HG02943 (cell line): ENCODE data around the gene MARCHF6.
"Not testable (repeated sequence)": the region's sequence is repeated elsewhere in the genome, so short reads cannot be mapped to it uniquely, and the experiment has no call there.

Experiments
- ATAC-seq: cut with Tn5 transposase; IDR thresholded peaks from one replicate; pipeline ENCODE4 v1.9.1; 2021; ENCODE audit warnings: mild to moderate bottlenecking, low read depth, moderate library complexity; ENCODE audit not compliant: unreplicated experiment

The MARCHF6 gene

DNA sequence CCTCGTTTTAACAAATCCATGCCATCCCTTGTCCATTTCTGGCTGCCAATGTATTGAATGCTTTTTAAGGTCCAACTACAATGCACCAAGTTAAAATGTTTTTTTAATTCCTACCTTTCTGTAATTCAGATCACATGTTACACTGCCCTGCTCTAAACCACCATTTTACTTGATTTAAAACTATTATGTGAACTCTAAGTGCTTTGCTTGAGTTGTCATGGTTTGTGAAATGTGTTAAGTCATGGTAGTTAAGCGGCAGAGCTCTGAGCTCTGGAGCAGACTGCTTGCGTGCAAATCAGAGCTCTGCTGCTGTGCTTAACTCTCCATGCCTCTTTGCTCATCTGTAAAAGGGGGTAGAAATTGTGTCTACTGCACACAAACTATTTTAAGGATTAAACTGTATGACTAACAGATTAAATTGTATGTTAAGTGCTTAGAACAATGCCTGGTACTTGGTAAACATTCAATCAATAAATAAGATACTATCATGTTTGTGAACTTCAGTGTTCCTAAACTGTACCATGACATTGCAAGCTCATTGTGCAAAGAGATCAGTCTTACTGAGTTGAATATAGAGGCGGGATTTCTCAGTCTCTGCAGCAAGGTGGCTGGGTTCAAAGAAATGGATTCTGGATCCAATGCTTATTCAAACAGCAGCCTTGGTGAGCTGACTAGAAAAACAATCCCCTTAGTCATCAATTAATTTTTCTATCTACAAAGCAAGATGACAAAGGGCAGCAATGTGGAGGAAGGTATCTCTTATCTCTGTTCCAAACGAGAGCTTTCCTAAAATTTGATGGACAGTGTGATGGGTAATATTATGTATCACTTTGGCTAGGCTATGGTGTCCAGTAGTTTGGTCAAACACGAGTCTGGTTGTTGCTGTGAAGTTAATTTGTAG lies 29.7 kb upstream of the MARCHF6 start:
- no peak for ATAC-seq

GRCh38 chr5:10324518-10325370 lies 28.8 kb upstream of the MARCHF6 start:
- no peak for ATAC-seq

DNA sequence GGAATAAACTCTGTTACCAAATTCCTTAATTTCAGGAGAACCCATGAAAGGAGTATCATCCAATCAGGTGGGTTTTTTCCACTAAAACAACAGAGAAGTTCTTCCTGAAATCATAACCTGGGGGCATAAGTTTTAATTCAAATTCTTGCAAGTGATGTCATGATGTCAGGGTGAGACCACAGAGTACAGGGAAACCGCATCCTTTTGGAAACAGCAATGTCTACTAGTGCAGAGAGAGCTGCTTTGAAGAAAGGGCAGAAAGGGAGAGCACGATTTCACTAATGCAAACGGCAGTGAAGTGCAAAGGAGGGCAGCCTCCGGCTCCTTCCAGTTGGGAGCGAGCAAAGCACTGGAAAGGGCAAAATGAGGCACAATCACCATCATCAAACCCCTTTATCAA lies 25.2 kb upstream of the MARCHF6 start:
- no peak for ATAC-seq

DNA sequence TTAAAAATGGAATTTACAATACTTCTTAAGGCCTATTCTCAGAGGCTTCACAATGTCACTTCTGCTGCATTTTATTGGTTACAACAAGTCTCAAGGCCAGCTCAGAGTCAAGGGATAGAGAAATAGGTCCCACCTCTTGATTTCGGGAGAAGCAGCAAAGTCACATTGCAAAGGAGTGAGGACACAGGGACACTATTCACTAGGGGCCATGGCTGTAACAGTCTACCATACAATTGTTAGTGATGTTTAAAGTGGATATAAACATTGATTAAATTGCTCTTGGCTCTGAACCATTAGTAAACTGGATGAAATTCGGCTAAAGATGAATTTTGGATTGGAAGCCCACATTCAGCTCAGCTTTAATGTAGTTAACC lies 24.1 kb upstream of the MARCHF6 start:
- no peak for ATAC-seq

DNA sequence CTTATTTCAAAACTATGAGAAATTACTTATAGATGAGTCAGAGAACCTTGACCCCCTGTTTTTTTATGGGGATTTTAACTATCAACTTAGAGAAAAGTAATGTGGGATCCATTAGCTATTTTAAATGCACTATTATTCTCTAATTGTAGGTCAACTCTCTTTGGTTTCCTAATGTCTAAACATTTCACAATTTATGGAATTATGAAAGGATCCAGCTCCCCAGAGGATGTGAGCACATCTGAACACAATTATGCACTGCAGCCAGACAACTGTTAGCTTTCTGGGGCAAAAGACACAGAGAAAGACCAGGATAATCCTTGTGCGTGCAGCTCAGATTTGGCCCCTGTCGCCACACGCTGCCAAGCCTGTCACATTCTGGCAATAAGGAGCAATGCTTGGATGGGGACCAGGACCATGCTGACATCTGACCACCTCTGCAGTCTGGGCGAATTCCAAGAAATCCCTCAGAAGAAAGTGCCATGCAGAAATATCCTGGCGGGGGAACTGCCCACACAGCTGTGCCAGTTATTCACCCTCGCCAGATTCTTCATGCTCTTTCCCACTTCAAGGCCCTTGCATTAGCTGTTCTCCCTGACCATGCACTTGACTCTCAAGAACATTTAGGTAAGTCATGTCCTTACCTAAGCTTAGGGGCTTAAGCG lies 23.5 kb upstream of the MARCHF6 start:
- no peak for ATAC-seq

DNA sequence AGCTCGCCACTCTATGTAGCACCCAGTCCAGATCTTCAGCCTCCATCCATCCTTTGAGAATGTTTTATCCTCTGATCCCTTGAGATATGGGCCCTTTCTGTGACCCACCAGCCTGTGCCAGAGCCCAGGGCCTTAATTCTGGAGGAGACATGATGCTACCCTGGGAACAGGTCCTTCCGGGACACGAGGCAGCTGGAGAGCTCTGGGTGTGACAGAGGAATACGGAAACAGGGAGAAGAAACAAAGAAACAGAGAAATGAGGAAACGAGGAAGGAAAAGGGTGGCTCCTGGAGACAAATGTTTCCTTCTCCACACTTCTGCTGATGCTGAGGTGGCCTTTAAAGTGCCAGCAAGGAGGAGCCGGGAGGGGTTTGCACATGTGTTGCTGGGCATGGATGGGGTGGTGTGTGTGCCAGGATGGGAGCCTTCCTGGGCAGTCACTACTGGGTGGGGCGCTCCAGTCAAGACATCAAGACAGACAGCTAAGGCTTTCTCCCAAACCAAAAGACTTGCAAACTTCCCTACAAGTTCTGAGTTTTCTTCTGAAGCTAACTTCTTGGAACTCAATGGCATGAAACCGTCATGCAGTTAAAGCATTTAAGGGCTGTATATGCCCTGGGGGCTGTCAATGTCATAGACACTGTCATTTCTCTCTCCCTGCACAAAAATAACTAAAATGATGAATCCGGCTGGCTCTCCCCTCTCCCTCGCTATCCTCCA lies 22.8 kb upstream of the MARCHF6 start:
- ATAC-seq, result no peak

DNA sequence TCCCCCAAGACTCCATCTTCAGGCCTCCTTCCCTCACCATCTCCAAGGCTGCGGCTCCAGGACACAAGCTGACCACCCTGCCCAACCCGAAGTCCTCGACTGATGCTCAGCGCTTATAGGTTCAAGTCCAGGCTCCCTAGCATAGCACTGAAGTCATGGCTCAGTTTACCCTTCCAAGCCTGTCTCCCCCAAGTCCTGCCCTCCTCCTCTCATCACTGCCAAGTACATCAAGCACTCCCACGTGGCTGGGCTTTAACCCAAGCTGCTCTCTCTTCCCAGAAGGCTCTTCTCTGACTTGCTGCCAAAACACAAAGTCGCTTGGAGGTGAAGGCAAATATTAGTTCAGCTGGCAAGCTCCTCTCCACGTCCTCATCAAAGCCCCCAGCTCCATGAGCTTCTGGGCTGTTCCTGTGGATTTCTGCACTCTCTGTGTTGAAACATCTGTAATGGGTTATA lies 22.1 kb upstream of the MARCHF6 start:
- ATAC-seq, result no peak

GRCh38 chr5:10332301-10332700 lies 21.2 kb upstream of the MARCHF6 start:
- no peak for ATAC-seq

GRCh38 chr5:10333154-10334006 lies 20.1 kb upstream of the MARCHF6 start:
- peak; percentile 67 for ATAC-seq

DNA sequence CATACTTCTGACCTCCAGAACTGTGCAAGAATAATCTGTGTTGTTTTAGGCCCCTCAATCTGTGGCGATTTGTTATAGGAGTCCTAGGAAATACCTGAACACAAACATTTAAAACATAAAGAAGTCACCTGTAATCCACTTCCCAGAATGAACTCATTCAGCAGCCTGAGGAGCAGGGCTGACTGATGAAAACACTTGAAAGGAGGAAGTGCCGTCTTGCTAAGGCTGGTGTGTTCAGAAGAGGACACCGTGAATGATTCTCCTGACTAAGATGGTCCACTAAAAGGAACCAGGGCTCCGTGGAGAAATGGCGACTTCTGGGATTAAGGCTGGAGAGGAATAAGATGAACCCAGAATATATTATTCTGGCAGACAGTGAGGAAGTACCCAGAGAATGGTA lies 18.7 kb upstream of the MARCHF6 start:
- no peak for ATAC-seq

DNA sequence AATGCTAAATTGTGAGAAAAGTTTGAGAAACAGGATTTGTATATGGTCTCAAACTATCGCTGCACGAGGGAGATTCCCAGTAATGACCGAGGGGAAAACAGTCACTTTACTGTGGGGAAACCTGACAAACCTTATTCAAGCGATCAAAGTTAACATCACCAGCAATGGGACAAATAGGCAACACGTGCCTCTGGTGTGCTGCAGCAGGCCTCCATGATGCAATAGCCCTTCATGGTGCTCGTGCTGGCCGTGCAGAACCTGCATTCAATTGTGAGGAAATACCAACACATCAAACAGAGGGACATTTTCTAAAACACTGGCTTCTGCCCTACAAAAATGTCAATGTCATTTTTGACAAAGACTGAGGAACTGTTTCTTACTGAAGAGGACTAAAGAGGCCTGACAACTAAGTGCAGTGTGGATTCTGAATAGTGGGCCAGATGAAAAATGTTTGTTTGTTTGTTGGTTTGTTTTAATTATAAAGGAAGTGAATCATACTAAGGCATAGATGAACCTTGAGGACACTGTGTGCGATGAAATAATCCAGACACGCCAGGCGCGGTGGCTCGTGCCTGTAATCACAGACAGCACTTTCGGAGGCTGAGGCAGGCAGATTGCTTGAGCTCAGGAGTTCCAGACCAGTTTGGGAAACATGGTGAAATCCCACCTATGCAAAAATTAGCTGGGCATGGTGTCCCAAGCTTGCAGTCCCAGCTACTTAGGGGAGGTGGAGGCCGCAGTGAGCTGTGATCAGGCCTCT lies 17.6 kb upstream of the MARCHF6 start:
- no peak for ATAC-seq

DNA sequence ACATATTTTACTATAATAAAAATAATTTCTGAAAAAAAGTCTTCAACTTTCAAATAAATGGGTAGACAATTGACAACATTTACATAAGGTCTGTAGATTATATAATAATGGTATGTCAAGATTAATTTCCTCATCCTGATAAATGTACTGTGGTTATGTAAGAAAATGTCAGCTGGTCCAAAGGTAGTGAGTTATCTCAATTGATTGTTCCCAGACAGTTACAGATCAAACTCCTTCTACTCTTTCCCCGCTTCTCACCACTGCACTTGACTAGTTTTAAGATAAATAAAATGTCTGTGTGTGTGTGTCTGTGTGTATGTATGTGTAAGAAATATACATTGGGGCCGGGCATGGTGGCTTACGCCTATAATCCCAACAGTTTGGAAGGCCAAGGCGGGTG lies 16.4 kb upstream of the MARCHF6 start:
- no peak for ATAC-seq

GRCh38 chr5:10337986-10338385 lies 15.5 kb upstream of the MARCHF6 start:
- no peak for ATAC-seq

DNA sequence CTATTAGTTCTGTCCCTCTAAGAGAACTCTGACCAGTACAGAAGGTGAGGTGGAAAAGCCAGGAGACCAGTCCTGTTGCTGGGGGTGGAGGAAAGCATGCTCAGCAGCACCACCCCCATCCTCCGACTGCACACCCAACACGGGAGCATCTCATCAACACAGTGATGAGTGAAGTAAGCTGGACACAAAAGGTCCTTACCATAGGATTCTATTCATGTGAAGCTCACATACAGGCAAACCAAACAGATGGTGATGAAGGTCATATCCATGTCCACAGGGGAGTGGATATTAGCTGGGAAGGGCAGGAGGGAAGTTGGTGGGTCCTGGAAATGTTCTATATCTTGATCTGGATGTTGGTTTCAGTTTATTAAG lies 14.8 kb upstream of the MARCHF6 start:
- no peak for ATAC-seq

DNA sequence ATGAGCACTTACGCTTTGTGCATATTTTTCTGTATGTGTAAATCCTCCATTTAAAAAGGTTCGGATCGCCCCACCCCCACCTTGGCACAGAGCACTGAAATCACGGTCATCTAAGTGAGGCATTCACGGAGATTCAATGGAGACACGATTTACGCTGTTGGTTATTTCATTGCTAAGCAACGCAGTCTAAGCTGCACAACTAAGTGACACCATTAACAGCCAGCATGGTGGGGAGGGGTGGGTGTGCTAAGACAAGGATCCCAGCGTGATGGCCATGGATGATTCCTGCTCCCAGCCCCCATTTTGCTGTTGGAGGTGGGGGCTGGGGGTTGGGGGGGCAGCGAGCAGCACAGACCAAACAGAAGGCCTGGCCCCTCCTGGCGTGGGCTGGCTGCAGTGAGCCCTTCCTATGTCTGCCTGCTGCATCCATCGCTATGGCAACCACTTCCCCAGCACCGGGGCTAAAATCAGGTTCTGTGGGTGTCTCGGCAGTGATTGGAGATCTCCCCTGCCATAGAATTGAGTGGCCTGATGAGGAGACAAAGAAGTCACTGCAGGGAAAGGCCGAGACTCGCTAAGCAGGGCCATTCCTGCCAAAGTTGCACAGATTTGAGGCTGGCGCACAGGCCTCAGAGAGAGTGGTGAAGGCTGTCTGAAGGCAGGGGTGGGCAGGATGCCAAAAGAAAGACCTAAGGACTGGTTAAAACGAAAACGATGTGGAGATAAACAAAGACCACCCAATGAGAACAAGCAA lies 14.3 kb upstream of the MARCHF6 start:
- no peak for ATAC-seq

DNA sequence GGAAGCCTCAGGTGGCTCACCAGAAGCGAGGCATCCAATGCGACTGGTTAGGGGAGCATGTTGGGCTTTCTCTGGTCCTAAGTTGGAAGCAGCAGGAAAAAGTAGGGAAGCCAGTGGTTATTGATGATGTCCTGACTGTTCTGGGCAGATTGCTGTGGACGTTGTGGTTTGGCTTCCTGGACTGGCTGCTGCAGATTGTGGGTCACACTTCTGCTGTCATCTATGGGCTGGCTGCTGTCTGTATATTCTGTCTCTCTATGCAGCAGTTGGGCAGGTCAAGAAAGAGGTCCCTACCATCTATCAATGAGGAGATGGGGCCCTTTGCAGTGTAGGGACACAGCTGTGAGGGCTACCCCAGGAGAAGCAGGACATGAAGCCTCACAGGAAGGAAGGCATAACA lies 13.5 kb upstream of the MARCHF6 start:
- ATAC-seq, result no peak

DNA sequence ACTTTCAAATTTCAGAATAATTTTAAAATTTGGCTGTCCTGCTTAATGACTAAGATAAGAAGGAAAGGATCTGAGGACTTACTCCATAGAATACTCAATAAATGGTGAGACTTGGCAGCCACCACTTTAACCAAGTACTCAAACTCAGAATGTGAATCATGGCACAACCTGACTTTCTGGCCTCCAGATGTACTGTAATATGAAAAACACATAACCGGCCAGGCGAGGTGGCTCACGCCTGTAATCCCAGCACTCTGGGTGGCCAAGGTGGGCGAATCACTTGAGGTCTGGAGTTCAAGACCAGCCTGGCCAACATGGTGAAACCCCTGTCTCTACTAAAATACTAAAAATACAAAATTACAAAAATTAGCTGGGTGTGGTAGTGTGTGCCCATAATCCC lies 10.0 kb upstream of the MARCHF6 start:
- no peak for ATAC-seq

DNA sequence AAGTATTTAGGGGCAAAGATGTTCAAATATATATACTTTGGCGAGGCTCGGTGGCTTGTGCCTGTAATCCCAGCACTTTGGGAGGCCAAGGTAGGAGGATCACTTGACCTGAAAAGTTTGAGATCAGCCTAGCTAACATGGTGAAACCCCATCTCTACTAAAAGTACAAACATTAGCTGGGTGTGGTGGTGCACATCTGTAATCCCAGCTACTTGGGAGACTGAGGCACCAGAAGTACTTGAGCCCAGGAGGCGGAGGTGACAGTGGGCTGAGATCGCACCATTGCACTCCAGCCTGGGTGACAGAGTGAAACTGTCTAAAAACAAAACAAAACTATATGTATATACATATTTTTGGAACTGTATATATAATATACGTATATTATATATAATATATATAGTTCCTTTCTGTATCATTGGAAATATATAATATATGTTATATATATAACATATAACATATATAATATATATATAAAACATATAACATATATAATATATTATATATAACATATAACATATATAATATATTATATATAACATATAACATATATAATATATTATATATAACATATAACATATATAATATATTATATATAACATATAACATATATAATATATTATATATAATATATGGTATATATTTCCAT lies 8.9 kb upstream of the MARCHF6 start:
- not testable (repeated sequence) for ATAC-seq
